Memory B cell (primary cell): Measurements from ENCODE around the gene AZIN2.

Source experiments
- ATAC-seq: fragments of 150-1000 bp; cut with Tn5 transposase; 2 replicates; pipeline ENCODE4 v1.10.0; 2021; ENCODE audit warnings: low read depth, mild to moderate bottlenecking, moderate library complexity
- DNase-seq, 2 donors: peaks; one replicate each; pipeline ENCODE4 v3.0.0; 2022; ENCODE audit warnings: low spot score in 2 of 2
- H3K27ac Mint-ChIP-seq: one replicate; pipeline ENCODE4 v1.8.0; 2022; ENCODE audit warnings: mild to moderate bottlenecking, moderate library complexity, mixed read lengths
- H3K27me3 Mint-ChIP-seq: one replicate; pipeline ENCODE4 v1.8.0; 2022; ENCODE audit warnings: mixed read lengths
- H3K36me3 Mint-ChIP-seq: one replicate; pipeline ENCODE4 v1.8.0; 2022; ENCODE audit warnings: mild to moderate bottlenecking, mixed read lengths
- H3K4me1 Mint-ChIP-seq: one replicate; pipeline ENCODE4 v1.8.0; 2022; ENCODE audit warnings: mixed read lengths
- H3K4me3 Mint-ChIP-seq: one replicate; pipeline ENCODE4 v1.8.0; 2022; ENCODE audit warnings: mild to moderate bottlenecking, moderate library complexity, mixed read lengths
- H3K9me3 Mint-ChIP-seq: one replicate; pipeline ENCODE4 v1.8.0; 2022; ENCODE audit warnings: mixed read lengths

AZIN2 gene

GRCh38 chr1:33152685-33153432 lies 71.9 kb downstream of the AZIN2 start:
- Mint-ChIP-seq H3K27ac (peak overlapping the region; percentile 17), H3K4me1 (peaks cover 5% of the 10 kb centered on the region), H3K27me3 (no peaks in the 10 kb centered on the region), H3K4me3 (no peak overlapping the region), H3K9me3 (no peaks in the 10 kb centered on the region), H3K36me3 (peaks cover 23% of the 10 kb centered on the region)
- ATAC-seq (peak; percentile 32), DNase-seq (no peak)

- H3K27ac Mint-ChIP-seq = no peak overlapping the region
- no peak overlapping the region for H3K4me3 Mint-ChIP-seq
- ATAC-seq = no peak
These were observed 72.7 kb downstream of the AZIN2 start for GRCh38 chr1:33153650-33154049.

GRCh38 chr1:33155877-33156538 lies 75.1 kb downstream of the AZIN2 start:
- H3K9me3 Mint-ChIP-seq = no peaks in the 10 kb centered on the region
- H3K27me3 Mint-ChIP-seq = no peaks in the 10 kb centered on the region
- peaks cover 5% of the 10 kb centered on the region for H3K4me1 Mint-ChIP-seq
- H3K4me3 Mint-ChIP-seq = no peak overlapping the region
- H3K36me3 Mint-ChIP-seq = peaks cover 24% of the 10 kb centered on the region
- H3K27ac Mint-ChIP-seq = no peak overlapping the region
- no peak for ATAC-seq
- no peak for DNase-seq

More at GRCh38 chr1:33153650-33154049, 72.7 kb downstream of the AZIN2 start:
- H3K27me3 Mint-ChIP-seq = no peaks in the 10 kb centered on the region
- no peaks in the 10 kb centered on the region for H3K9me3 Mint-ChIP-seq
- no peak for DNase-seq
- H3K4me1 Mint-ChIP-seq = peaks cover 5% of the 10 kb centered on the region
- peaks cover 24% of the 10 kb centered on the region for H3K36me3 Mint-ChIP-seq

- peak overlapping the region; percentile 8 for H3K27ac Mint-ChIP-seq
- DNase-seq (no peak), ATAC-seq (no peak)
- no peaks in the 10 kb centered on the region for H3K9me3 Mint-ChIP-seq
- H3K4me1 Mint-ChIP-seq = peaks cover 5% of the 10 kb centered on the region
- peaks cover 24% of the 10 kb centered on the region for H3K36me3 Mint-ChIP-seq
- no peak overlapping the region for H3K4me3 Mint-ChIP-seq
- no peaks in the 10 kb centered on the region for H3K27me3 Mint-ChIP-seq
These were observed 76.2 kb downstream of the AZIN2 start for GRCh38 chr1:33157131-33157530.

- DNase-seq = no peak
- ATAC-seq = no peak
- no peak overlapping the region for H3K4me3 Mint-ChIP-seq
- H3K36me3 Mint-ChIP-seq = peaks cover 26% of the 10 kb centered on the region
- no peaks in the 10 kb centered on the region for H3K27me3 Mint-ChIP-seq
- peaks cover 2% of the 10 kb centered on the region for H3K4me1 Mint-ChIP-seq
- H3K27ac Mint-ChIP-seq = no peak overlapping the region
- no peaks in the 10 kb centered on the region for H3K9me3 Mint-ChIP-seq
These were observed 77.4 kb downstream of the AZIN2 start for GRCh38 chr1:33158366-33158765.

GRCh38 chr1:33159577-33159976 lies 78.6 kb downstream of the AZIN2 start:
- Mint-ChIP-seq H3K27ac (no peak overlapping the region), H3K4me3 (no peak overlapping the region), H3K9me3 (no peaks in the 10 kb centered on the region), H3K27me3 (no peaks in the 10 kb centered on the region), H3K36me3 (peaks cover 26% of the 10 kb centered on the region), H3K4me1 (no peaks in the 10 kb centered on the region)
- ATAC-seq (no peak), DNase-seq (no peak)

- no peak for DNase-seq
- peaks cover 23% of the 10 kb centered on the region for H3K36me3 Mint-ChIP-seq
- no peak for ATAC-seq
- H3K27me3 Mint-ChIP-seq = no peaks in the 10 kb centered on the region
- H3K27ac Mint-ChIP-seq = no peak overlapping the region
- H3K4me1 Mint-ChIP-seq = no peaks in the 10 kb centered on the region
- H3K9me3 Mint-ChIP-seq = no peaks in the 10 kb centered on the region
- no peak overlapping the region for H3K4me3 Mint-ChIP-seq
These were observed 80.2 kb downstream of the AZIN2 start for GRCh38 chr1:33161061-33161681.

GRCh38 chr1:33162141-33162540 lies 81.2 kb downstream of the AZIN2 start:
- Mint-ChIP-seq H3K4me1 (no peaks in the 10 kb centered on the region), H3K4me3 (no peak overlapping the region), H3K9me3 (no peaks in the 10 kb centered on the region), H3K36me3 (peaks cover 19% of the 10 kb centered on the region), H3K27ac (no peak overlapping the region), H3K27me3 (no peaks in the 10 kb centered on the region)
- no peak for DNase-seq
- ATAC-seq = no peak

GRCh38 chr1:33163621-33164519 lies 82.9 kb downstream of the AZIN2 start:
- Mint-ChIP-seq H3K4me3 (no peak overlapping the region), H3K4me1 (no peaks in the 10 kb centered on the region), H3K9me3 (no peaks in the 10 kb centered on the region), H3K27me3 (no peaks in the 10 kb centered on the region), H3K27ac (no peak overlapping the region), H3K36me3 (peaks cover 21% of the 10 kb centered on the region)
- ATAC-seq (no peak), DNase-seq (no peak)

- peaks cover 25% of the 10 kb centered on the region for H3K36me3 Mint-ChIP-seq
- no peak overlapping the region for H3K4me3 Mint-ChIP-seq
- no peak overlapping the region for H3K27ac Mint-ChIP-seq
- DNase-seq (no peak), ATAC-seq (no peak)
- H3K9me3 Mint-ChIP-seq = no peaks in the 10 kb centered on the region
- H3K4me1 Mint-ChIP-seq = no peaks in the 10 kb centered on the region
- H3K27me3 Mint-ChIP-seq = no peaks in the 10 kb centered on the region
These were observed 84.3 kb downstream of the AZIN2 start for GRCh38 chr1:33165209-33165608.

GRCh38 chr1:33165809-33166208 lies 84.9 kb downstream of the AZIN2 start:
- Mint-ChIP-seq H3K27ac (no peak overlapping the region), H3K9me3 (no peaks in the 10 kb centered on the region), H3K4me1 (no peaks in the 10 kb centered on the region), H3K27me3 (no peaks in the 10 kb centered on the region), H3K36me3 (peaks cover 27% of the 10 kb centered on the region), H3K4me3 (no peak overlapping the region)
- DNase-seq = no peak
- no peak for ATAC-seq

- Mint-ChIP-seq H3K4me3 (no peak overlapping the region), H3K27me3 (no peaks in the 10 kb centered on the region), H3K4me1 (peaks cover 8% of the 10 kb centered on the region), H3K9me3 (no peaks in the 10 kb centered on the region), H3K36me3 (peaks cover 32% of the 10 kb centered on the region), H3K27ac (no peak overlapping the region)
- DNase-seq = no peak
- ATAC-seq = no peak
These were observed 86.9 kb downstream of the AZIN2 start for GRCh38 chr1:33167650-33168447.

- Mint-ChIP-seq H3K4me1 (peaks cover 14% of the 10 kb centered on the region), H3K27ac (no peak overlapping the region), H3K36me3 (peaks cover 28% of the 10 kb centered on the region), H3K27me3 (no peaks in the 10 kb centered on the region), H3K4me3 (no peak overlapping the region), H3K9me3 (no peaks in the 10 kb centered on the region)
- DNase-seq = no peak
- ATAC-seq = no peak
These were observed 87.8 kb downstream of the AZIN2 start for GRCh38 chr1:33168556-33169289.
